IMR-90 (cell line): ENCODE results near the gene NINJ2. TPM values are rescaled to one million over a fixed set of nuclear protein-coding genes. Genes with fewer than 3 reads are reported as not detected.

Experiments used
- ATAC-seq: fragments of 200-7000 bp; cut with Tn5 transposase; 2 replicates; pipeline ENCODE4 v1.9.1; 2020; ENCODE audit warnings: low read depth, mild to moderate bottlenecking, moderate library complexity
- BruUV-seq: library from RNA; stranded (reverse); fragments of 400-500 nt; replicated peaks from 2 replicates; lab custom pipeline; 2021; lab: Mats Ljungman, UMichigan
- CTCF ChIA-PET: fragments of 300-600 bp; formaldehyde crosslinking; extraction: SDS; loops from one replicate; lab custom pipeline; 2021; ENCODE audit warnings: antibody characterized with exemption; lab: Yijun Ruan, JAX
- POLR2A ChIA-PET: fragments of 300-600 bp; sonication (Branson Sonifier 250); formaldehyde crosslinking; loops from one replicate; lab custom pipeline; 2022; ENCODE audit warnings: antibody characterized with exemption; ENCODE audit not compliant: unreplicated experiment; lab: Charles Lee
- DNase-seq: peaks from one replicate; pipeline ENCODE4 v3.0.0; 2013
- H2AFZ ChIP-seq: replicated peaks from 2 replicates; pipeline ENCODE3; 2013; ENCODE audit warnings: low read length, mild to moderate bottlenecking; ENCODE audit not compliant: poor library complexity
- H2AK5ac ChIP-seq: 2 replicates; pipeline ENCODE4 v1.6.1; 2013; ENCODE audit warnings: low read depth, low read length, inconsistent platforms
- H2AK9ac ChIP-seq: replicated peaks from 2 replicates; pipeline ENCODE3; 2013; ENCODE audit warnings: mild to moderate bottlenecking, low read depth, low read length, moderate library complexity; ENCODE audit not compliant: poor library complexity
- H2BK120ac ChIP-seq: 2 replicates; pipeline ENCODE4 v1.6.1; 2013; ENCODE audit warnings: low read depth, low read length, inconsistent platforms
- H2BK15ac ChIP-seq: 3 replicates; pipeline ENCODE4 v1.6.1; 2013; ENCODE audit warnings: low read depth, low read length, inconsistent platforms
- H2BK20ac ChIP-seq: 2 replicates; pipeline ENCODE4 v1.6.1; 2013; ENCODE audit warnings: low read depth, mild to moderate bottlenecking, inconsistent platforms, low read length, moderate library complexity
- H2BK5ac ChIP-seq: 2 replicates; pipeline ENCODE4 v1.6.1; 2013; ENCODE audit warnings: mild to moderate bottlenecking, low read depth, low read length, inconsistent platforms; ENCODE audit not compliant: poor library complexity, severe bottlenecking
- H3K14ac ChIP-seq: replicated peaks from 2 replicates; pipeline ENCODE4 v1.6.1; 2013; ENCODE audit warnings: low read depth, low read length, inconsistent platforms
- H3K18ac ChIP-seq: 2 replicates; pipeline ENCODE4 v1.6.1; 2013; ENCODE audit warnings: low read depth, low read length, control low read depth
- H3K23ac ChIP-seq: 2 replicates; pipeline ENCODE4 v1.6.1; 2013; ENCODE audit warnings: low read depth, low read length, inconsistent platforms
- H3K27ac ChIP-seq: 2 replicates; pipeline ENCODE4 v1.5.1; 2013; ENCODE audit warnings: mild to moderate bottlenecking, control low read depth, low read length; ENCODE audit not compliant: insufficient read depth
- H3K27me3 ChIP-seq: 2 replicates; pipeline ENCODE4 v1.6.1; 2013; ENCODE audit warnings: low read length; ENCODE audit not compliant: control insufficient read depth, insufficient read depth
- H3K36me3 ChIP-seq: 2 replicates; pipeline ENCODE4 v1.6.1; 2013; ENCODE audit warnings: low read length, mixed read lengths; ENCODE audit not compliant: control insufficient read depth, insufficient read depth
- H3K4ac ChIP-seq: 2 replicates; pipeline ENCODE4 v1.6.1; 2013; ENCODE audit warnings: low read depth, low read length, inconsistent platforms
- H3K4me1 ChIP-seq: 2 replicates; pipeline ENCODE4 v1.6.1; 2013; ENCODE audit warnings: low read length, mixed read lengths; ENCODE audit not compliant: control insufficient read depth, insufficient read depth
- H3K4me2 ChIP-seq: 2 replicates; pipeline ENCODE4 v1.6.1; 2013; ENCODE audit warnings: low read depth, mild to moderate bottlenecking, control low read depth, low read length, moderate library complexity
- H3K4me3 ChIP-seq: 2 replicates; pipeline ENCODE4 v1.5.1; 2013; ENCODE audit warnings: low read depth, mild to moderate bottlenecking, control low read depth, low read length, moderate library complexity; ENCODE audit not compliant: insufficient read depth
- H3K56ac ChIP-seq: 2 replicates; pipeline ENCODE4 v1.6.1; 2013; ENCODE audit warnings: low read length, inconsistent platforms; ENCODE audit not compliant: insufficient read depth; ENCODE audit errors: extremely low read depth
- H3K79me1 ChIP-seq, 2 experiments: 2 replicates each; pipeline ENCODE4 v1.6.1; 2013; ENCODE audit warnings: low read length in 2 of 2, inconsistent platforms in 1 of 2, low read depth in 1 of 2
- H3K9ac ChIP-seq: 2 replicates; pipeline ENCODE4 v1.6.1; 2013; ENCODE audit warnings: low read depth, low read length, control low read depth
- H3K9me1 ChIP-seq: 2 replicates; pipeline ENCODE4 v1.6.1; 2013; ENCODE audit warnings: low read length, inconsistent platforms; ENCODE audit not compliant: insufficient read depth
- H3K9me3 ChIP-seq: 2 replicates; pipeline ENCODE4 v1.6.1; 2013; ENCODE audit warnings: low read length; ENCODE audit not compliant: control insufficient read depth, insufficient read depth
- H4K20me1 ChIP-seq: 2 replicates; pipeline ENCODE4 v1.6.1; 2013; ENCODE audit warnings: low read length, inconsistent platforms; ENCODE audit not compliant: insufficient read depth
- H4K5ac ChIP-seq: 2 replicates; pipeline ENCODE4 v1.6.1; 2013; ENCODE audit warnings: mild to moderate bottlenecking, low read depth, low read length, control low read depth
- H4K8ac ChIP-seq, 2 experiments: 2 replicates each; pipeline ENCODE4 v1.6.1; 2013; ENCODE audit warnings: low read depth in 2 of 2, low read length in 2 of 2, control low read depth in 1 of 2, inconsistent platforms in 1 of 2
- H4K91ac ChIP-seq: 2 replicates; pipeline ENCODE4 v1.6.1; 2013; ENCODE audit warnings: low read depth, low read length, inconsistent platforms; ENCODE audit not compliant: insufficient read depth
- BHLHE40 ChIP-seq: fragments of 150-350 bp; IDR thresholded peaks from 2 replicates; pipeline ENCODE4 v1.6.1; 2016; ENCODE audit warnings: mild to moderate bottlenecking, low read depth, low read length
- CEBPB ChIP-seq: IDR thresholded peaks from 2 replicates; pipeline ENCODE4 v1.6.1; 2012; ENCODE audit warnings: low read depth, low read length, improper control_type of control experiment
- CHD1 ChIP-seq: IDR thresholded peaks from 2 replicates; pipeline ENCODE4 v1.6.1; 2012; ENCODE audit warnings: low read depth, low read length, improper control_type of control experiment
- FOS ChIP-seq: fragments of 150-350 bp; IDR thresholded peaks from 2 replicates; pipeline ENCODE4 v1.6.1; 2016; ENCODE audit warnings: low read depth, low read length
- MAFK ChIP-seq: IDR thresholded peaks from 2 replicates; pipeline ENCODE4 v1.6.1; 2012; ENCODE audit warnings: low read depth, low read length, improper control_type of control experiment
- MAZ ChIP-seq: IDR thresholded peaks from 2 replicates; pipeline ENCODE4 v1.6.1; 2012; ENCODE audit warnings: low read depth, mild to moderate bottlenecking, low read length, improper control_type of control experiment, moderate library complexity, borderline replicate concordance
- MXI1 ChIP-seq: IDR thresholded peaks from 2 replicates; pipeline ENCODE4 v1.6.1; 2012; ENCODE audit warnings: low read depth, mild to moderate bottlenecking, low read length, moderate library complexity, borderline replicate concordance
- NFE2L2 ChIP-seq: fragments of 150-350 bp; IDR thresholded peaks from 2 replicates; pipeline ENCODE4 v1.6.1; 2016; ENCODE audit warnings: low read depth, mild to moderate bottlenecking, low read length
- POLR2A ChIP-seq: IDR thresholded peaks from 2 replicates; pipeline ENCODE4 v1.6.1; 2012; ENCODE audit warnings: mild to moderate bottlenecking, low read depth, low read length
- RAD21 ChIP-seq: IDR thresholded peaks from 2 replicates; pipeline ENCODE4 v1.6.1; 2012; ENCODE audit warnings: low read length, improper control_type of control experiment
- RCOR1 ChIP-seq: IDR thresholded peaks from 2 replicates; pipeline ENCODE4 v1.6.1; 2012; ENCODE audit warnings: mild to moderate bottlenecking, low read length, improper control_type of control experiment; ENCODE audit not compliant: insufficient replicate concordance
- RFX5 ChIP-seq: IDR thresholded peaks from 2 replicates; pipeline ENCODE4 v1.8.0; 2012; ENCODE audit warnings: low read depth, mild to moderate bottlenecking, low read length, moderate library complexity
- SMC3 ChIP-seq: fragments of 150-350 bp; IDR thresholded peaks from 2 replicates; pipeline ENCODE4 v1.6.1; 2016; ENCODE audit warnings: low read depth, mild to moderate bottlenecking, antibody characterized with exemption, low read length, moderate library complexity
- WGBS, 2 experiments: methylation state at CpG; one replicate each; pipeline versions ENCODE4 v1.1.5 to v1.1.7; 2013; ENCODE audit warnings: missing lambda C conversion rate in 2 of 2; ENCODE audit not compliant: insufficient read length in 1 of 2; ENCODE audit errors: extremely low coverage in 2 of 2; 5-methylcytosine and 5-hydroxymethylcytosine counted together
- dilution Hi-C: fragments of 300-500 bp; cut with HindIII; formaldehyde crosslinking; loops from one replicate; pipeline ENCODE4 v1.14.3; 2018; ENCODE audit warnings: low sequenced_read_pairs; ENCODE audit not compliant: unreplicated experiment
- in situ Hi-C: fragments of 300-500 bp; cut with MboI; formaldehyde crosslinking; loops from 3 replicates; pipeline ENCODE4 v1.14.3; 2019; ENCODE audit warnings: low sequenced_read_pairs, inconsistent platforms, mixed read lengths
- intact Hi-C: fragments of 100-400 bp; cut with micrococcal nuclease; formaldehyde crosslinking; loops from 2 replicates; pipeline ENCODE4 v1.10.0; 2022
- polyA plus RNA-seq, 3 experiments: library from polyadenylated mRNA; depleted of rRNA; stranded (reverse); fragments of >200 nt; gene quantifications; 2 replicates each; pipeline ENCODE4 v1.2.3, GENCODE V29; 2012; ENCODE audit warnings: low replicate concordance in 1 of 3
- total RNA-seq: library from RNA; depleted of rRNA; stranded (reverse); fragments of >200 nt; gene quantifications from 2 replicates; pipeline ENCODE4 v1.2.3, GENCODE V29; 2012
- TF ChIP-seq, protein P1 (sequence below): fragments of 150-350 bp; IDR thresholded peaks from 2 replicates; pipeline ENCODE4 v1.6.1; 2016; ENCODE audit warnings: low read depth, mild to moderate bottlenecking, low read length, moderate library complexity, borderline replicate concordance
- TF ChIP-seq, protein P2 (sequence below): conservative IDR thresholded peaks from 2 replicates; pipeline ENCODE4 v1.5.1; 2012; ENCODE audit warnings: mild to moderate bottlenecking, low read depth, low read length, improper control_type of control experiment
- TF ChIP-seq, protein P3 (sequence below): fragments of 150-350 bp; IDR thresholded peaks from 2 replicates; pipeline ENCODE4 v1.6.1; 2017; ENCODE audit warnings: mild to moderate bottlenecking, antibody characterized with exemption, low read length, low read depth

NINJ2 gene
- total and polyA plus RNA-seq, 2 of the 4 experiments (the other 2 are of a cell fraction), result not detected

GRCh38 chr12:597926-598568 is 65.2 kb downstream of the NINJ2 start:
- Histone ChIP-seq H2BK20ac (no peak overlapping the region), H3K23ac (no peak overlapping the region), H3K14ac (no peak overlapping the region), H2AFZ (no peak overlapping the region), H2AK9ac (no peak overlapping the region), H4K91ac (no peak overlapping the region), H3K27ac (no peak overlapping the region), H3K4me3 (no peak overlapping the region), H2BK5ac (no peak overlapping the region), H3K9me3 (0 out of 2 replicates have a peak, but pooled peaks cover 2% of the 10 kb centered on the region), H4K5ac (no peak overlapping the region), H3K27me3 (peaks cover 24% of the 10 kb centered on the region), H3K79me1 (no peaks in the 10 kb centered on the region), H3K18ac (no peak overlapping the region), H4K8ac (no peak overlapping the region), H3K4ac (no peak overlapping the region), H2AK5ac (no peak overlapping the region), H3K36me3 (no peaks in the 10 kb centered on the region), H3K9ac (no peak overlapping the region), H3K9me1 (no peaks in the 10 kb centered on the region), H3K4me1 (no peaks in the 10 kb centered on the region), H2BK15ac (no peak overlapping the region), H3K56ac (no peak overlapping the region), H2BK120ac (no peak overlapping the region), H4K20me1 (no peaks in the 10 kb centered on the region), H3K4me2 (no peak overlapping the region)
- dilution Hi-C loops, result no loop called here
- no CpG with 5 or more reads among the region's 13 CpGs for WGBS, 2 experiments
- DNase-seq (no peak), ATAC-seq (no peak)
- in situ Hi-C loops, result no loop called here
- CTCF ChIA-PET, result no interaction called here
- BruUV-seq, result no TSS peak
- TF ChIP-seq RCOR1 (no peak), CEBPB (no peak), RFX5 (no peak), RAD21 (no peak), FOS (no peak), POLR2A (no peak), CHD1 (no peak), MAZ (no peak), MAFK (no peak), BHLHE40 (no peak), SMC3 (no peak), NFE2L2 (no peak), MXI1 (no peak)
- TF ChIP-seq, protein P1, sequence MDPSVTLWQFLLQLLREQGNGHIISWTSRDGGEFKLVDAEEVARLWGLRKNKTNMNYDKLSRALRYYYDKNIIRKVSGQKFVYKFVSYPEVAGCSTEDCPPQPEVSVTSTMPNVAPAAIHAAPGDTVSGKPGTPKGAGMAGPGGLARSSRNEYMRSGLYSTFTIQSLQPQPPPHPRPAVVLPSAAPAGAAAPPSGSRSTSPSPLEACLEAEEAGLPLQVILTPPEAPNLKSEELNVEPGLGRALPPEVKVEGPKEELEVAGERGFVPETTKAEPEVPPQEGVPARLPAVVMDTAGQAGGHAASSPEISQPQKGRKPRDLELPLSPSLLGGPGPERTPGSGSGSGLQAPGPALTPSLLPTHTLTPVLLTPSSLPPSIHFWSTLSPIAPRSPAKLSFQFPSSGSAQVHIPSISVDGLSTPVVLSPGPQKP, result no peak
- TF ChIP-seq, protein P2, sequence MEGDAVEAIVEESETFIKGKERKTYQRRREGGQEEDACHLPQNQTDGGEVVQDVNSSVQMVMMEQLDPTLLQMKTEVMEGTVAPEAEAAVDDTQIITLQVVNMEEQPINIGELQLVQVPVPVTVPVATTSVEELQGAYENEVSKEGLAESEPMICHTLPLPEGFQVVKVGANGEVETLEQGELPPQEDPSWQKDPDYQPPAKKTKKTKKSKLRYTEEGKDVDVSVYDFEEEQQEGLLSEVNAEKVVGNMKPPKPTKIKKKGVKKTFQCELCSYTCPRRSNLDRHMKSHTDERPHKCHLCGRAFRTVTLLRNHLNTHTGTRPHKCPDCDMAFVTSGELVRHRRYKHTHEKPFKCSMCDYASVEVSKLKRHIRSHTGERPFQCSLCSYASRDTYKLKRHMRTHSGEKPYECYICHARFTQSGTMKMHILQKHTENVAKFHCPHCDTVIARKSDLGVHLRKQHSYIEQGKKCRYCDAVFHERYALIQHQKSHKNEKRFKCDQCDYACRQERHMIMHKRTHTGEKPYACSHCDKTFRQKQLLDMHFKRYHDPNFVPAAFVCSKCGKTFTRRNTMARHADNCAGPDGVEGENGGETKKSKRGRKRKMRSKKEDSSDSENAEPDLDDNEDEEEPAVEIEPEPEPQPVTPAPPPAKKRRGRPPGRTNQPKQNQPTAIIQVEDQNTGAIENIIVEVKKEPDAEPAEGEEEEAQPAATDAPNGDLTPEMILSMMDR, result no peak
- TF ChIP-seq, protein P3, sequence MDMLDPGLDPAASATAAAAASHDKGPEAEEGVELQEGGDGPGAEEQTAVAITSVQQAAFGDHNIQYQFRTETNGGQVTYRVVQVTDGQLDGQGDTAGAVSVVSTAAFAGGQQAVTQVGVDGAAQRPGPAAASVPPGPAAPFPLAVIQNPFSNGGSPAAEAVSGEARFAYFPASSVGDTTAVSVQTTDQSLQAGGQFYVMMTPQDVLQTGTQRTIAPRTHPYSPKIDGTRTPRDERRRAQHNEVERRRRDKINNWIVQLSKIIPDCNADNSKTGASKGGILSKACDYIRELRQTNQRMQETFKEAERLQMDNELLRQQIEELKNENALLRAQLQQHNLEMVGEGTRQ, result no peak
- POLR2A ChIA-PET, result no interaction called here
- intact Hi-C loops, result no loop called here
